PC-9 (cell line): ENCODE measurements around the gene VAV2.

ENCODE experiments used
- EZH2 ChIP-seq: fragments of 200-600 bp; sonication (generic); IDR thresholded peaks from 2 replicates; pipeline ENCODE4 v1.8.0; 2017; ENCODE audit warnings: antibody characterized with exemption, low read depth
- TF ChIP-seq, protein P1 (sequence below): fragments of 200-600 bp; sonication (generic); conservative IDR thresholded peaks from 2 replicates; pipeline ENCODE4 v1.6.1; 2017; ENCODE audit warnings: mixed run types, antibody characterized with exemption, mild to moderate bottlenecking, moderate library complexity

DNA sequence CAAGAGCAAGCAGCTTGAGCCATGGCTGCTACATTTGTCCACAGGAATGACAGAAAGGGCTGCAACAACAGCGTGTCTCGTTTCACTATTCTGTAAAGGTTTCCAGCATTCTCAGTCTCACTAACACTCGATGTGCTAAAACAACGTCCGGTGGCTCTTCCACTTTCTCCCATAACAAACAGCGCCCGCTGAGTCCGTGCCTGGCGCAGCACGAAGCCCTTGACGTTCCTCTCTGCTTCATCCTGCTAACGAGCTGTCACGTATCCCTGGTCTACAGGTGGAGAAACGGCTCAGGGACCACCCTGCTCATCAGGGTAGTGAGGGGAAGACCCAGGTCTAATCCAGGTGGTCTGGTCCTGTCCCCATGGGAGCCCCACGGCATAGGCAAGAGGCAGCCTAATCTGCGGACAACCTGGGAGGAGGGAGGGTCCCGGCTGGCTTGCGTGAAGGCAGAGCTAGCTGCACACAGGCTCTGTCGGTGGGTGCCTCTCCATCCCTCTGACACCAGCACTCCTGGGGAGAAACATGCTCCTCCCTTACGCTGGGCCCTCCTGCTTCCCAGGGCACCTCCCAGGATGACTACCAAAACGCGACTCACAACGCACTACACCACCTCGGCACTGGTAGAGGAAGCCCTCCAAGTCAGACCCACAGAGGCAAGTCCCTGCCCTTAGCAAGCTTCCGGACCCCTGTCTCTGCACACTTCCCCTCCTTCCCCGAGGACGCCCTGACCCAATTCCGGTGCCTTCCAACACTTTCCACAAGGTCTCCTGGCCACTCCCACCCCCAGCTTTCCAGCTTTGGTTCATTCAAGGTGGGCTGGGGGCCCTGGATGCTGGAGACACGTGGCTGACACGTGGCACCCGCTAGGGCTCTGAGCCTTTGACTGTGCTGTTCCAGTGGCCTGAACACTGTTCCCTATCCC, 43.3 kb downstream of the VAV2 start:
- TF ChIP-seq, protein P1, sequence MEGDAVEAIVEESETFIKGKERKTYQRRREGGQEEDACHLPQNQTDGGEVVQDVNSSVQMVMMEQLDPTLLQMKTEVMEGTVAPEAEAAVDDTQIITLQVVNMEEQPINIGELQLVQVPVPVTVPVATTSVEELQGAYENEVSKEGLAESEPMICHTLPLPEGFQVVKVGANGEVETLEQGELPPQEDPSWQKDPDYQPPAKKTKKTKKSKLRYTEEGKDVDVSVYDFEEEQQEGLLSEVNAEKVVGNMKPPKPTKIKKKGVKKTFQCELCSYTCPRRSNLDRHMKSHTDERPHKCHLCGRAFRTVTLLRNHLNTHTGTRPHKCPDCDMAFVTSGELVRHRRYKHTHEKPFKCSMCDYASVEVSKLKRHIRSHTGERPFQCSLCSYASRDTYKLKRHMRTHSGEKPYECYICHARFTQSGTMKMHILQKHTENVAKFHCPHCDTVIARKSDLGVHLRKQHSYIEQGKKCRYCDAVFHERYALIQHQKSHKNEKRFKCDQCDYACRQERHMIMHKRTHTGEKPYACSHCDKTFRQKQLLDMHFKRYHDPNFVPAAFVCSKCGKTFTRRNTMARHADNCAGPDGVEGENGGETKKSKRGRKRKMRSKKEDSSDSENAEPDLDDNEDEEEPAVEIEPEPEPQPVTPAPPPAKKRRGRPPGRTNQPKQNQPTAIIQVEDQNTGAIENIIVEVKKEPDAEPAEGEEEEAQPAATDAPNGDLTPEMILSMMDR, result no peak
- no peak for TF ChIP-seq EZH2
